Stimulated activated naive CD4-positive, alpha-beta T cell treated with Interleukin-2 at 50 U/mL for 16 hours (primary cell): ENCODE results near the gene ASCL1.

Experiments
- DNase-seq: peaks from one replicate; lab custom pipeline; 2025; lab: John Stamatoyannopoulos, UW

ASCL1 gene

GRCh38 chr12:102957339-102958050 is at the start of gene ASCL1:
Gene ASCL1, plus strand, starts transcription at chr12:102957674. Its CDS starts 571 bp downstream, at chr12:102958245.
- no peak for DNase-seq

- DNase-seq = no peak
Measured at GRCh38 chr12:102907918-102908317, 49.6 kb upstream of the ASCL1 start.

- no peak for DNase-seq
Measured at GRCh38 chr12:102910137-102910536, 47.3 kb upstream of the ASCL1 start.

- DNase-seq = no peak
Measured at GRCh38 chr12:102910792-102911191, 46.7 kb upstream of the ASCL1 start.

- DNase-seq = no peak
Measured at GRCh38 chr12:102911320-102911719, 46.2 kb upstream of the ASCL1 start.

- no peak for DNase-seq
Measured at GRCh38 chr12:102912258-102912657, 45.2 kb upstream of the ASCL1 start.

- no peak for DNase-seq
Measured at GRCh38 chr12:102913453-102914226, 43.8 kb upstream of the ASCL1 start.

GRCh38 chr12:102916252-102917025 is 41.0 kb upstream of the ASCL1 start:
- no peak for DNase-seq

- DNase-seq = peak; percentile 0
Measured at GRCh38 chr12:102917026-102917787, 40.3 kb upstream of the ASCL1 start, which contains the start of gene PAH. Gene PAH, minus strand, starts transcription at chr12:102917244. Its CDS starts 114 bp downstream, at chr12:102917130.

GRCh38 chr12:102918840-102919239 is 38.6 kb upstream of the ASCL1 start:
- no peak for DNase-seq

- DNase-seq = no peak
Measured at GRCh38 chr12:102920271-102920670, 37.2 kb upstream of the ASCL1 start.

GRCh38 chr12:102921240-102921639 is 36.2 kb upstream of the ASCL1 start:
- DNase-seq = no peak

- no peak for DNase-seq
Measured at GRCh38 chr12:102927220-102927619, 30.3 kb upstream of the ASCL1 start.

- no peak for DNase-seq
Measured at GRCh38 chr12:102933168-102933567, 24.3 kb upstream of the ASCL1 start.

- DNase-seq = no peak
Measured at GRCh38 chr12:102939059-102939458, 18.4 kb upstream of the ASCL1 start.

- no peak for DNase-seq
Measured at GRCh38 chr12:102939670-102940222, 17.7 kb upstream of the ASCL1 start.

- no peak for DNase-seq
Measured at GRCh38 chr12:102946042-102946441, 11.4 kb upstream of the ASCL1 start.

- DNase-seq = peak; percentile 17
Measured at GRCh38 chr12:102948941-102949352, 8.5 kb upstream of the ASCL1 start.

- DNase-seq = no peak
Measured at GRCh38 chr12:102950107-102950949, 7.1 kb upstream of the ASCL1 start.

GRCh38 chr12:102950950-102951619 is 6.4 kb upstream of the ASCL1 start:
- DNase-seq = no peak
